Measurements from ENCODE around the gene PSMD1.
A peak's percentile ranks its signal among the peaks of the same experiment; 100 is the strongest.

Gene PSMD1

GRCh38 chr2:231036131-231036530, 20.5 kb upstream of the PSMD1 start:
- DNase-seq: no peak

DNA sequence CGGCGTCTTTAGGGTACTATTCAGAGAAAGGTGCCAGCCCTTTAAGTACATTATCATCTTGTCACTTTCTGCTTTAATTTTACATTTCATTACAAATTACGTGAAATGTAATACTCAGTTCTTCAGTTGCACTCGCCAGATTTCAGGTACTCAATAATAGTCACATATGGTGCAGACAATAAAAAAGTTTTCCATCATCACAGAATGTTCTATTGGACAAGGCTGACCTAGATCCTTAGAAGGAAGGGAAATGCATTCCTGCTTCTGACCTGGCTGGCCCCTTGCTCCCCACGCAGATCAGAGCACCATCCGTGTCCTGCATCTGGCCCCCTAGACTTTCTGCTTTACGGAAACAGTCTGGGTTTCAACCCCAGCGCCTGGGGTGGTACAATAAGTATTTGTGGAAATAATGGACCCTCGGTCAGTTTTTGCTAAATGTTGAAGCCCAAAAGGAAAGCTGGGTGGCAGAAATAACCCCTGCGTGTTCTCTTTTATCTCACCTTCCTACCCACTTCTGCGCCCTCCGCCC, 20.0 kb upstream of the PSMD1 start:
- no peak for DNase-seq

DNA sequence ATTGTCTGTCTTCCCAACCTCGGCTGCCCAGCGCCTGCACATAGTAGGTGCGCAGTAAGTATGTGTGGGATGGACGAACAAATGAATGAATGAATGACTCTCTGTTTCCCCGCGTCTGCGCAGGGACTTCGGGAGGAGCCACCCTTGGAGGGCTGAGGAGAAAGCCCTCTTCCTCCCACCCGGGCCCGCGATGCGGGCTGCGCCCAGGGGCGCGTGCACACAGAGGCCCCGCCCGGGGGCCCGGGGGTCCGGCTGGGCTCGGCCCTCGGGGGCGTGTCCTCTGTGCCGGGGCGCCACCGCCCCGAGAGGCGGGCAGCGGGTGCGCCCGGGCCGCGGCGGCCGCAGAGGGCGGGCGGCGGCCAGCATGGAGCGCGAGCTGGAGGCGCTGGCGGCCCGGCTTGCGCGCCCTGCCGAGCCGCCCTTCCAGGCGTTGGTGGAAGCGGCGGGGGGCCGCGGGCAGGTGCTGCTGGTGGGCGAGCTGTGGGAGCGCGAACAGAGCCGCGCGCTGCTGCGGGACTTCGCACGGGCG, 19.4 kb upstream of the PSMD1 start, which contains the start of gene C2orf72:
Gene C2orf72, plus strand, starts transcription at position 322 of the 529 bp plus-strand sequence. Its CDS starts 43 bp downstream, at position 365.
- no peak for DNase-seq

GRCh38 chr2:231037731-231038482, 18.8 kb upstream of the PSMD1 start:
- DNase-seq: no peak

DNA sequence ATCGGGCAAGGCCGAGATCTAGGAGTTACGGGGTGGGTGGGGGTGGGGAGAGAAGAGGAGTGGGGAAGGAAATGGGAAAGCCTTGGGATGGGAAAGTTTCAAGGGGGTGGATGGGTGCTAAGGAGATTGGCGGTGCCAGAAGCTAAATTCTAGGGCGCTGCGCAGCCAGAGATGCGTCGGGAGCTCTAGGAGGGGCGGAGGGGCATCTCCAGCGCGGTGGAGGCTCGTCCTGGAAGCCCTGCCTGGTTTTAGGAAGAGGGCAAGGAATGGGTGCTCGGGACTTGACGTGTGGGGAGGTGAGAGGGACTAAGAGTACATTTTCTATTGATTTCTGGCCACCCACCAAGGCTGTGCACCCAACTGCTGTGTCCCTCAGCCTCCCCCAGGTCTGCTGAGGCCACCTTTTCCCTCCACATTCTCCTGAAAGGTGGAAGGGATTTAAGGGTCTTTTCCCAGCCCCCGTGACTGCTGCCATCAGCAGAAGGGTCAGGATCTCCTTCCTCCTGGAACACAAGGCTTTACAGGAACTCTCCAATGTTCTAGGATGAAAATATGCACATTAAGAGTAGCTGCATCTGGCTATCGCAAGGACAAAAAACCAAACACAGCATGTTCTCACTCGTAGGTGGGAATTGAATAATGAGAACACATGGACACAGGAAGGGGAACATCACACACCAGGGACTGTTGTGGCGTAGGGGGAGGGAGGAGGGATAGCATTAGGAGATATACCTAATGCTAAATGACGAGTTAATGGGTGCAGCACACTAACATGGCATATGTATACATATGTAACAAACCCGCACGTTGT, 18.0 kb upstream of the PSMD1 start:
- DNase-seq: no peak

GRCh38 chr2:231039294-231039664, 17.4 kb upstream of the PSMD1 start:
- DNase-seq: no peak

- no peak for DNase-seq
Measured at GRCh38 chr2:231039821-231040364, 16.8 kb upstream of the PSMD1 start.

GRCh38 chr2:231041061-231041689, 15.5 kb upstream of the PSMD1 start:
- no peak for DNase-seq

GRCh38 chr2:231043796-231044195, 12.9 kb upstream of the PSMD1 start:
- no peak for DNase-seq

DNA sequence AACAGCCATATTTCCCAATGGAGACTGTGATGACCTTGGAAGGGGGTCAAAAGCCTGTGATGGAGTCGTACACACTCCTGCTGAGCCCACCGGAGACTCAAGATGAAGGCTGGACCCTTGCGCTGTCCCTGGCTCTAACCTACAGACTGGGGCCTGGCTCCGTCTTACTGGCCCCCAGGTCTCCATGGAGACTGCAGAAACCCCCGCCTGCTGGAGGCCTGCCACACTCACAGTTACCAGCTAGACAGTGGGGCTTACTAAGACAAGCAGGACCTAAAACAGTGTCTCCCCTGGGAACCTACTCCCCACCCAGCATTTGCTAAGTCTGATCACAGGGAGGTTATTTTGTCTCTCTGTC, 9.8 kb upstream of the PSMD1 start:
- DNase-seq: no peak

- DNase-seq: no peak
Measured at GRCh38 chr2:231047274-231047922, 9.3 kb upstream of the PSMD1 start.

- DNase-seq: no peak
Measured at GRCh38 chr2:231047923-231048915, 8.4 kb upstream of the PSMD1 start.

DNA sequence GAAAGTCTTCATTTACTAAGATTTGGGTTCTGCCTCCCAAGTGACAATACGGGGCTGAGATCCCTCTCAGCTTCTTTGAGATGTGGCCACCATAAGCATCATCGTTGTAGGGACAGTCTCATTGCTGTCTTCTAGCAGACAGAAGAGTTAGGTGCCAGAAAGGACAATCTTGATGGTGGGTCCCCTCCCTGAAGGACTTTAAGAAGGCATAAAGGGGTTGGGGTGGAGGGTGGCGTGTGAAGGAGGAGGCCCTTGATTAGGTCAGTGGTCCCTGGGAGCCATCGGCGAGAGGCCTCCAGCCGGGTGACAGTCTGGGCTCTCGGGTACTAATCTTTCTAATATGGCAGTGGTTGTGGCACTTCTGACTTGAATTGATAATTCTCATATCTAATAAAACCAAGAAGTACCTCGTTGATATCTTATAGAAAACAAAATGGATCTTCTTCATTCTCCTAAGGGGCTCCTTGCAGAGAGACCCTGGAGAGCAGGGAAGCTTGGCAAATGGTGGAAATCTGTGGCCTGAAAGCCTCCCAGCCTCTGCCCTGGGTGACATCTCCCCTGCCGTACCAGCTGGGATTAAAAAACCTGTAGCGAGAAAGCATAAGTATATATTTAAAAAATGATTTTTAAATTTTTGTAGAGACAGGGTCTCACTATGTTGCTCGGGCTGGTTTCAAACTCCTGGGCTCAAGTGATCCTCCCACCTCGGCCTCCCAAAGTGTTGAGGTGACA, 7.2 kb upstream of the PSMD1 start:
- DNase-seq: no peak

GRCh38 chr2:231050018-231050901, 6.4 kb upstream of the PSMD1 start:
- no peak for DNase-seq

- DNase-seq: no peak
Measured at GRCh38 chr2:231051116-231051515, 5.6 kb upstream of the PSMD1 start.

- peak in 1 of 2 experiments; percentile 46 for DNase-seq
Measured at GRCh38 chr2:231052494-231053451, 3.9 kb upstream of the PSMD1 start.

DNA sequence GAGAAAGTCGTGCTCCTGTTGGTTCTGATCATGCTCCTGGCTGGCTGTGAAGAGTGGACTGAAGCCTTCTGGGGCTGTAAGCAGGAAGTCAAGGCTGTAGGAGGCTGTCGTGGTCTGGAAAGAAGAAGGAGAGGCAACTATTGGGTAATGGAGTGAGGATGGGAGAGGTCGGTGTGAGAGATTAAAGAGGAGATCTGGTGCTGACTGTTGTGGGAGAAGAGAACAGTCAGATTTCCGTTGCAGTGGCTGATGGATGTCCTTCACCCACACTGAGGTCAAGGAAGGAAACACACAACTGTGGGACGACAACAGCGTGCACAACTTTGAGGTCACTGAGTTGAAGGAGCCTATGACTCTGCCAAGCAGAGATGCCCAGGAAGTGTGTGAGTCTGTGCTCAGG, 2.8 kb upstream of the PSMD1 start:
- DNase-seq: no peak

DNA sequence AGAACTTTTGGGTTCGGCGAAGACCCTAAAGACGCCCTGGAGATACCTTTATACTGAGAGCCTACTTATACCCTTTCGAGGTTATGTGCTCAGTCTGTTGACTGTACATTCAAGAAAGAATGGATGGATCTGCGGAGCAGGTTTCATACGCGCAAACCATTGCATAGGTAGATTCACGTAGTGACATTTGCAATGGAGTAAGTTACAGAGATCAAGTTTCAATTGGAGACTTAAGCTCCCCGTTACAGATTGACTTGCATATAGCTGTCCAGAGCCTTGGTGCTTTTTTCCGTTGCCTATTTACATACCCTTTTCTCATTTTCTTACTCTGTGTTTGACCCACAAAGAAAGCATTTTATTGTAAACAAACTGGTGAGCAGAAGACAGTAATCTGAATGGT, 923 bp downstream of the PSMD1 start:
- DNase-seq: no peak
